HG03432 (cell line): ENCODE results near the gene ZNF302.
"Not testable (repeated sequence)": the region's sequence is repeated elsewhere in the genome, so short reads cannot be mapped to it uniquely, and the experiment has no call there.

Experiments
- ATAC-seq: cut with Tn5 transposase; IDR thresholded peaks from one replicate; pipeline ENCODE4 v1.9.1; 2021; ENCODE audit warnings: mild to moderate bottlenecking, moderate library complexity; ENCODE audit not compliant: unreplicated experiment

ZNF302 gene

DNA sequence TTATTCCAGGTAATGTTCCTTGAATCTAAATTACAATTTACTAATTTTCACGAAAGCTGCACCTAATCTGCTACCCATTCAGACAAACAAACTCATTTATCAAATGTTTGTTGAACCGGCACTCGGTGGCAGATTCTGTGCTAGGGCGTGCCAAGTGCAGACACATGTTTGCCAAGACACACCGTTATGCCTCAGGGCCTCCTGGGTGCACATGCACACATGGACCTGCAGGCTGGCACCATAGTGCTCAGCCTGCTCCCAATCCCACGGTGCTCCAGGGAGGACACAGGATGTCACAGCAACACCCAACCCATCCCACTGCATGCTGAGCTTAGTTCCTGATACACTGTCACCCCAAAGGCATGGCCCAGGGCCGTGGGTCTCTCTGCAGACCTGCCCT lies 8.2 kb upstream of the ZNF302 start:
- no peak for ATAC-seq

- no peak for ATAC-seq
Measured at GRCh38 chr19:34671972-34672371, 5.5 kb upstream of the ZNF302 start.

DNA sequence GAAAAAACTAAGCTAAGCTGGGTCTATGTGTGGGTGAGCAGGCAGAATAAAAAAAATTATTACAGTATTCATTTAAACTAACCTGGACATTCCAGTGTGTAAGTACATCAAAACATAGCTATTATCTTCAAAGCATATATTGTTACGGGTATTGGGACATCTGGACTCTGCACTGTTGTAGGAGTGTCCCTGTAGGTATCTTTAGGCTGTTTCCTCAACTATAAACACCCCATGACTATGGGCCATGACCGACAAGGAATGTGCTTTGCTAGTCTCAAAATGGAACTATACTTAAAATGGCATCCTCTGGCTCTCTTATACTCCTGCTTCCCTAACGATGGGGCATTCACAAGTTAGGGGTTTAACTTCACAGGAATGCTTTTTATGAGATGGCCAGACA lies 3.9 kb upstream of the ZNF302 start:
- no peak for ATAC-seq

DNA sequence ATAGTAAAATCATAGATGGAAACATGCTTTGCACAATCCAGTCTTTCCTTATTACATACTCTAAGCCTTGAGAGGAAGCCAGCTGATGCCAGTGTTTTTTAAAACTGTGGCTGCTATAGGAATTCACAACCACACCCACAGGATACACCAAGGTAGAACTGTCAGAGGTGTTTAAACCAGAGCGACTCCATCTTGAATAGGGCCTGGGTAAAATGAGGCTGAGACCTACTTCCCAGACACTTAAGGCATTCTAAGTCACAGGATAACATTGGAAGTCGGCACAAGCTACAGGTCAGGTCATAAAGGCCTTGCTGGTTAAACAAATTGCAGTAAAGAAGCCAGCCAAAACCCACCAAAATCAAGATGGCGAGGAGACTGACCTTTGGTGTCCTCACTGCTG lies 2.2 kb upstream of the ZNF302 start:
- no peak for ATAC-seq

GRCh38 chr19:34675919-34676318 lies 1.6 kb upstream of the ZNF302 start:
- no peak for ATAC-seq

DNA sequence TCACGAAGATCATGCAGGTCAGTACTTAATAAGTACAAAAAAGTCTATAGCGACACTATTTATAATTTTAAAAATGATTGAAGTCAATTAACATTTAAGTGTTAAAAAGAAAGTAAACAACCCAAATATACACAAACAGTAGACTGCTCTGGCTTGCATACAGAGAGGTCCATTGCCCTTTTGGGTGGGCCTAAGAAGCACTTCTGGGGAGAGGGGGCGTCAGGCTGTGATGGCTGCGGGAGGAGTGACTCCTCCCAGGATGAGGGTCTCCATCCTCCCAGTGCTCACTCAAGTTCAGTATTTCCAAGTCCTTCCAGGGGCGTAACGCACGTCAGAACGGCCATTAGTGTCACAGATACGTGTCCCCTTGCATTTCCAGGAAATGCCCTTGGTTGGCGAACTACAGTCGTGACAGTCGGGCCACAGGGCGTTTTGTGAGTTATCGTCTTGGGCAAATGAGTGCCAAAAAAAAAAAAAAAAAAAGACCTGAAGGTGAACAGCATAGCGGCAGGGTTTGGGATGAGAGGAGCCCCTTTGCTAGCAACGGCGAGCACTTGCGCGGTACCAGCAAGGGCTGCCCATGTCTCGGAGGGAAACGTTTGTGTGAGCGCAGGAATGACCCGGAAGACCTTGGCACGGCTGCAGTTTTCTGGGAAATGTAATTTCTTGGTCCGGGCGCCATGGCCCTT lies 637 bp upstream of the ZNF302 start, which contains the start of gene SCGB2B2:
SCGB2B2 (minus strand) TSS at position 463 of the 689 bp plus-strand sequence. CDS start 82,596 bp downstream, outside the sequence.
- ATAC-seq: peak; percentile 59

DNA sequence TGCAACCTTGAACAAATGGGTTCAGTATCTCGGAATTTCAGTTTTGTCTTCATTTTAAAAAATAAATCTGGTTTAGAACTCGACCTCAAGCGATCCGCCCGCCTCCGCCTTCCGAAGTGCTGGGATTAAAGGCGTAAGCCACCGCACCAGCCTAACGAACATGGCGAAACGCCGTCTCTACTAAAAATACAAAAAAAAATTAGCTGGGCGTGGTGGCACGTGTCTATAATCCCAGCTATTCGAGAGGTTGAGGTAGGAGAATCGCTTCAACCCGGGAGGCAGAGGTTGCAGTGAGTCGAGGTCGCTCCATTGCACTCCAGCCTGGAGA lies 571 bp downstream of the ZNF302 start:
- no peak for ATAC-seq

DNA sequence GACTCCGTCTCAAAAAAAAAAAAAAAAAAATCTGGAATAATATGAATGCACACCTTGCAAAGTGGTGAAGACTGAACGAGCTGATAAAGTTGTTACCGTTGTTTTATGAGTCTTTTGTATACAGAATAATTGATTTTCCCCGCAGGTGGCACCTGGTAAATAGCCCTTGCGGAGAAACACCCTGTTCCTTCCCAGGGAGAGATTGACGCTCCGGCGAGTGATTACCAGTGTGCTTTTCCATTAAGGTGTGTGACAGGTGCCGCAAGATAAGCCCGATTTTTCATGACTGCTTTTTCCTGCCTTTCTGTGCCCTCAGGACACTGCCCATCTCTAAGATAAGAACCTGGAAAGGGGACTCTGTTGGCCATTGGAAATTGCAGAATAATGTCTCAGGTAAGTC lies 943 bp downstream of the ZNF302 start:
- no peak for ATAC-seq

- ATAC-seq: no peak
Measured at GRCh38 chr19:34681478-34681877, 4.0 kb downstream of the ZNF302 start.

DNA sequence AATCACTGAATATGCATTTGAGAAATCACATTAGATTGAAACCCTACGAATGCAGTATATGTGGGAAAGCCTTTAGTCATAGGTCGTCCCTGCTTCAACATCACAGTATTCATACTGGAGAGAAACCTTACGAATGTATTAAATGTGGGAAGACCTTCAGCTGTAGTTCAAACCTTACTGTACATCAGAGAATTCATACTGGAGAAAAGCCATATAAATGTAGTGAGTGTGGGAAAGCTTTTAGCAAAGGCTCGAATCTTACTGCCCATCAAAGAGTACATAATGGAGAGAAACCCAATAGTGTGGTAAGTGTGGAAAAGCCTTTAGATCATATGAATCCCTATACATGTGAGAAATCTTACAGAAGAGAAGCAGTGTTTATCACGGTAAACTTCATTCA lies 7.8 kb downstream of the ZNF302 start:
- ATAC-seq: not testable (repeated sequence)

- ATAC-seq: no peak
Measured at GRCh38 chr19:34686455-34686854, 9.0 kb downstream of the ZNF302 start.

DNA sequence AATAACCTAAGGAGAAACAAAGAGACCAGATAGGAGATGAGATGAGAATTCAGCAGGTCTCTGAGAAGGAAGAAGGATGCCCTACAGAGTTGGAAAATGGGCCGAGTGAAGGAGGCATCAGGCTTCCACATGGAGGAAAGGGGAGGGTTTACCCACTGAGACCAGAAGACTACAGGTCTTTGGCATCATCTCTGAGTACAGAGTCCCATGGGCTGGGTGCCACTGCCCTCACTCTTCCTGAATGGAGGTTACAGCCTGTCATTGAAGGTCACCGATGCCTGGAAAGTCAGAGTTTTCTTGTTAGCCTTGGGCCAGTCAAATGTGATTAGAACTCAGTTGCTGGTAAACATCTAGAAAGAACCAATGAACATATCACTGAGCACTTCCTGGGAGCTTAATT lies 9.9 kb downstream of the ZNF302 start:
- ATAC-seq: no peak

GRCh38 chr19:34688592-34688991 lies 11.1 kb downstream of the ZNF302 start:
- no peak for ATAC-seq

DNA sequence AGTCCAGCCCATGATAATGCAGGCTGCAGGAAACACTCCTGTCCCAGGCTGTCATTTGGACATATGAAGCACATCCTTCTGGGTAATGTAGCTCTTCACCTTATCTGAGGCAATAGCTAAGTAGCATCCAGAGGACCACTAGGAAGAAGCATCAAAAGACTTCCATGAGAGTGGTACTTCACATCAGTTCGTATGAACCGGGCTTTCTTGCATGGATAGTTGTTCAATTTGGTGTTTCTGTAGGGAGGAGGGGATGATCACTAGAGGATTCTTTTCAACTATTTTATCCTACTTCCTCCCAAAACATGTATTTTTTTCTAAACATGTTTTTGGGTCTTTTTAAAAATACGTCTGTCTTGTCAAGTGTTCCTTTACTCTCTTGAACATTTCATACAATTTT lies 12.9 kb downstream of the ZNF302 start:
- ATAC-seq: no peak

DNA sequence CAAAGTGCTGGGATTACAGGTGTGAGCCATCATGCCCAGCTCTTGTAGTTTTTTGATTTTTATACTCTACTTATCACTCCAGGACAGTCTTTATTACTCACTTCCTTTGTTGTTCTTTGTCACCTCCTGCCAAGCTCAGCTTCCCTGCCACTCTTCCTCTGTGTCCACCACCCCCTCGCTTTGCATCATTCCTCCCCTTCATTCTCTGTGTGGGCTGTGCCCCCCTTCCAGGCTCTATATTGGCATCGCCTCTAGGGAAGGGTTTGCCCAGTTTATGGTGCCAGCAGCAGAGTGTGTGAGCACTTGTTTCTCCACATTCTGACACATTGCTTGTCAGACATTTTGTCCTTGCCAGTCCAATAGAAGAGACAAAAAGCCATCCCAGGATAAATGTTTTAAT lies 15.1 kb downstream of the ZNF302 start:
- no peak for ATAC-seq

- ATAC-seq: no peak
Measured at GRCh38 chr19:34707661-34708060, 30.2 kb downstream of the ZNF302 start.

- no peak for ATAC-seq
Measured at GRCh38 chr19:34711890-34712289, 34.4 kb downstream of the ZNF302 start.

GRCh38 chr19:34712395-34713261 lies 35.1 kb downstream of the ZNF302 start:
- no peak for ATAC-seq

DNA sequence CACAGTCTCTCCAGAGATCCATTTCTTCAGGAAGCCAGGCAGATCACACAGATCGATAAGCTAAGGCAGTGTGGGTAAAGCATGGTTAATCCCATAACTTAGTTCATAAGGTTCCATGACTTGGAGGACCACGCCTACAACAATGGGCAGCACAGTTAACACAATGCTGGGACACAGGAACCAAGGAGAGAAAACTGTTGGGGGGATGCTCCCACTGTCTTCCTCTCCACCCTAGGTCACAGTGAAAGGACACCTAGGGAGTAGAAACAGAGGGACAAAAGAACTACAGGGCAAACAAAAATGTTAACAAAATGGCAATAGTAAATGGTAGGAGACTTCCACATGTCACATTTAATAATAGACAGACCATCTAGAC lies 35.8 kb downstream of the ZNF302 start:
- no peak for ATAC-seq

GRCh38 chr19:34715357-34715756 lies 37.9 kb downstream of the ZNF302 start:
- ATAC-seq: no peak

- no peak for ATAC-seq
Measured at GRCh38 chr19:34722353-34722752, 44.9 kb downstream of the ZNF302 start.

- ATAC-seq: no peak
Measured at GRCh38 chr19:34725400-34725799, 47.9 kb downstream of the ZNF302 start.
